Fibroblast of pulmonary artery (primary cell): ENCODE data around the gene SNX19.

Experiments used
- DNase-seq: peaks from one replicate; pipeline ENCODE4 v3.0.0-alpha.2; 2010; ENCODE audit warnings: low read depth
- H3K4me3 ChIP-seq: replicated peaks from 2 replicates; pipeline ENCODE4 v1.5.1; 2011; ENCODE audit warnings: low read depth, mild to moderate bottlenecking, control low read depth, low read length, moderate library complexity
- CTCF ChIP-seq: IDR thresholded peaks from 2 replicates; pipeline ENCODE4 v1.5.1; 2011; ENCODE audit warnings: mild to moderate bottlenecking, control low read depth, low read length, inconsistent platforms; ENCODE audit errors: missing control alignments

Gene SNX19

GRCh38 chr11:130897262-130898182 is 18.8 kb downstream of the SNX19 start:
- DNase-seq: peak; percentile 98
- H3K4me3 ChIP-seq: no peak overlapping the region
- TF ChIP-seq CTCF: no peak

- H3K4me3 ChIP-seq: no peak overlapping the region
- TF ChIP-seq CTCF: peak; percentile 88
- peak; percentile 85 for DNase-seq
Observed at GRCh38 chr11:130894322-130895025, 21.8 kb downstream of the SNX19 start.

- TF ChIP-seq CTCF: no peak
- no peak overlapping the region for H3K4me3 ChIP-seq
- DNase-seq: no peak
Observed at GRCh38 chr11:130892861-130893260, 23.4 kb downstream of the SNX19 start.

- H3K4me3 ChIP-seq: no peak overlapping the region
- TF ChIP-seq CTCF: no peak
- peak; percentile 64 for DNase-seq
Observed at GRCh38 chr11:130891326-130891725, 25.0 kb downstream of the SNX19 start.

- H3K4me3 ChIP-seq: no peak overlapping the region
- no peak for TF ChIP-seq CTCF
- no peak for DNase-seq
Observed at GRCh38 chr11:130890039-130890745, 26.1 kb downstream of the SNX19 start.

GRCh38 chr11:130888790-130889189 is 27.5 kb downstream of the SNX19 start:
- TF ChIP-seq CTCF: no peak
- no peak overlapping the region for H3K4me3 ChIP-seq
- DNase-seq: no peak
